Keratinocyte (primary cell): ENCODE measurements around the gene ARHGAP28.

ENCODE experiments used
- EZH2 ChIP-seq: IDR thresholded peaks from one replicate; pipeline ENCODE4 v1.6.1; 2012; ENCODE audit warnings: inconsistent platforms, mild to moderate bottlenecking, low read length, moderate library complexity
- TF ChIP-seq, protein P1 (sequence below), 3 experiments: IDR thresholded peaks in 1 of 3; conservative IDR thresholded peaks in 1 of 3; optimal IDR thresholded peaks in 1 of 3; 2 replicates in 2 of 3; 3 replicates in 1 of 3; pipeline versions ENCODE3 to v1.5.1; 2011; ENCODE audit warnings: low read length in 3 of 3, mild to moderate bottlenecking in 3 of 3, moderate library complexity in 2 of 3, control low read depth in 1 of 3, inconsistent platforms in 1 of 3; ENCODE audit not compliant: insufficient read depth in 2 of 3; ENCODE audit errors: extremely low read depth in 1 of 3

- TF ChIP-seq, protein P1, sequence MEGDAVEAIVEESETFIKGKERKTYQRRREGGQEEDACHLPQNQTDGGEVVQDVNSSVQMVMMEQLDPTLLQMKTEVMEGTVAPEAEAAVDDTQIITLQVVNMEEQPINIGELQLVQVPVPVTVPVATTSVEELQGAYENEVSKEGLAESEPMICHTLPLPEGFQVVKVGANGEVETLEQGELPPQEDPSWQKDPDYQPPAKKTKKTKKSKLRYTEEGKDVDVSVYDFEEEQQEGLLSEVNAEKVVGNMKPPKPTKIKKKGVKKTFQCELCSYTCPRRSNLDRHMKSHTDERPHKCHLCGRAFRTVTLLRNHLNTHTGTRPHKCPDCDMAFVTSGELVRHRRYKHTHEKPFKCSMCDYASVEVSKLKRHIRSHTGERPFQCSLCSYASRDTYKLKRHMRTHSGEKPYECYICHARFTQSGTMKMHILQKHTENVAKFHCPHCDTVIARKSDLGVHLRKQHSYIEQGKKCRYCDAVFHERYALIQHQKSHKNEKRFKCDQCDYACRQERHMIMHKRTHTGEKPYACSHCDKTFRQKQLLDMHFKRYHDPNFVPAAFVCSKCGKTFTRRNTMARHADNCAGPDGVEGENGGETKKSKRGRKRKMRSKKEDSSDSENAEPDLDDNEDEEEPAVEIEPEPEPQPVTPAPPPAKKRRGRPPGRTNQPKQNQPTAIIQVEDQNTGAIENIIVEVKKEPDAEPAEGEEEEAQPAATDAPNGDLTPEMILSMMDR (optimal IDR thresholded peaks at IDR 0.05 in 1 of 3, IDR thresholded peaks at IDR 0.05 in 1 of 3, conservative IDR thresholded peaks at IDR 0.05 in 1 of 3; ENCODE audit: extremely low read depth in 1 of 3, insufficient read depth in 2 of 3, low read length in 3 of 3) = no peak
- no peak for TF ChIP-seq EZH2
These were observed 138.5 kb downstream of the ARHGAP28 start for GRCh38 chr18:6868033-6868432.
